RWPE2 (cell line): ENCODE measurements around the gene DMRTC2.

Source experiments
- ATAC-seq: fragments of 200-7000 bp; cut with Tn5 transposase; 3 replicates; pipeline ENCODE4 v1.9.1; 2021; ENCODE audit warnings: low read depth
- DNase-seq: peaks from one replicate; pipeline ENCODE4 v3.0.0-alpha.2; 2020; ENCODE audit warnings: low spot score
- H3K27ac ChIP-seq: fragments of 450-650 bp; 2 replicates; pipeline ENCODE4 v1.5.1; 2017; ENCODE audit warnings: mild to moderate bottlenecking; ENCODE audit not compliant: poor library complexity, severe bottlenecking
- H3K27me3 ChIP-seq: fragments of 250-450 bp; sonication (Bioruptor Pico); 2 replicates; pipeline ENCODE4 v1.5.1; 2021; ENCODE audit warnings: mild to moderate bottlenecking, moderate library complexity; ENCODE audit not compliant: insufficient read depth, poor library complexity, severe bottlenecking
- H3K36me3 ChIP-seq: fragments of 250-450 bp; sonication (Bioruptor Pico); 2 replicates; pipeline ENCODE4 v1.5.1; 2020; ENCODE audit warnings: low read depth, mild to moderate bottlenecking, moderate library complexity
- H3K4me1 ChIP-seq: fragments of 250-450 bp; sonication (Bioruptor Pico); 2 replicates; pipeline ENCODE4 v1.5.1; 2021; ENCODE audit warnings: mild to moderate bottlenecking, moderate library complexity; ENCODE audit not compliant: insufficient read depth, poor library complexity, severe bottlenecking
- H3K4me3 ChIP-seq: fragments of 250-450 bp; sonication (Bioruptor Pico); 2 replicates; pipeline ENCODE4 v1.5.1; 2021; ENCODE audit warnings: mild to moderate bottlenecking, moderate library complexity; ENCODE audit not compliant: severe bottlenecking
- H3K9me3 ChIP-seq: fragments of 250-450 bp; sonication (Bioruptor Pico); 2 replicates; pipeline ENCODE4 v1.5.1; 2021; ENCODE audit warnings: mild to moderate bottlenecking, moderate library complexity; ENCODE audit not compliant: severe bottlenecking
- TF ChIP-seq, protein P1 (sequence below): fragments of 450-650 bp; IDR thresholded peaks from one replicate; pipeline ENCODE4 v1.5.1; 2017; ENCODE audit warnings: mild to moderate bottlenecking, moderate library complexity; ENCODE audit not compliant: poor library complexity, severe bottlenecking

DMRTC2 gene

GRCh38 chr19:41876847-41877832 lies 32.3 kb downstream of the DMRTC2 start, which contains the start of gene CD79A:
Gene CD79A, plus strand, starts transcription at chr19:41877279. Its CDS starts 26 bp downstream, at chr19:41877305.
- no peaks in the 10 kb centered on the region for H3K36me3 ChIP-seq
- H3K27me3 ChIP-seq, result no peaks in the 10 kb centered on the region
- DNase-seq, result no peak
- no peaks in the 10 kb centered on the region for H3K4me1 ChIP-seq
- no peak within 1 kb of the TSS for H3K4me3 ChIP-seq
- TF ChIP-seq, protein P1, sequence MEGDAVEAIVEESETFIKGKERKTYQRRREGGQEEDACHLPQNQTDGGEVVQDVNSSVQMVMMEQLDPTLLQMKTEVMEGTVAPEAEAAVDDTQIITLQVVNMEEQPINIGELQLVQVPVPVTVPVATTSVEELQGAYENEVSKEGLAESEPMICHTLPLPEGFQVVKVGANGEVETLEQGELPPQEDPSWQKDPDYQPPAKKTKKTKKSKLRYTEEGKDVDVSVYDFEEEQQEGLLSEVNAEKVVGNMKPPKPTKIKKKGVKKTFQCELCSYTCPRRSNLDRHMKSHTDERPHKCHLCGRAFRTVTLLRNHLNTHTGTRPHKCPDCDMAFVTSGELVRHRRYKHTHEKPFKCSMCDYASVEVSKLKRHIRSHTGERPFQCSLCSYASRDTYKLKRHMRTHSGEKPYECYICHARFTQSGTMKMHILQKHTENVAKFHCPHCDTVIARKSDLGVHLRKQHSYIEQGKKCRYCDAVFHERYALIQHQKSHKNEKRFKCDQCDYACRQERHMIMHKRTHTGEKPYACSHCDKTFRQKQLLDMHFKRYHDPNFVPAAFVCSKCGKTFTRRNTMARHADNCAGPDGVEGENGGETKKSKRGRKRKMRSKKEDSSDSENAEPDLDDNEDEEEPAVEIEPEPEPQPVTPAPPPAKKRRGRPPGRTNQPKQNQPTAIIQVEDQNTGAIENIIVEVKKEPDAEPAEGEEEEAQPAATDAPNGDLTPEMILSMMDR, result no peak
- H3K9me3 ChIP-seq, result no peaks in the 10 kb centered on the region
- no peak within 1 kb of the TSS for H3K27ac ChIP-seq
- no peak for ATAC-seq

- no peaks in the 10 kb centered on the region for H3K36me3 ChIP-seq
- no peak overlapping the region for H3K4me3 ChIP-seq
- no peak for ATAC-seq
- TF ChIP-seq, protein P1, result no peak
- H3K27ac ChIP-seq, result no peak overlapping the region
- H3K27me3 ChIP-seq, result no peaks in the 10 kb centered on the region
- H3K9me3 ChIP-seq, result no peaks in the 10 kb centered on the region
- DNase-seq, result no peak
- H3K4me1 ChIP-seq, result no peaks in the 10 kb centered on the region
Observed at GRCh38 chr19:41877916-41878905, 33.4 kb downstream of the DMRTC2 start.

DNA sequence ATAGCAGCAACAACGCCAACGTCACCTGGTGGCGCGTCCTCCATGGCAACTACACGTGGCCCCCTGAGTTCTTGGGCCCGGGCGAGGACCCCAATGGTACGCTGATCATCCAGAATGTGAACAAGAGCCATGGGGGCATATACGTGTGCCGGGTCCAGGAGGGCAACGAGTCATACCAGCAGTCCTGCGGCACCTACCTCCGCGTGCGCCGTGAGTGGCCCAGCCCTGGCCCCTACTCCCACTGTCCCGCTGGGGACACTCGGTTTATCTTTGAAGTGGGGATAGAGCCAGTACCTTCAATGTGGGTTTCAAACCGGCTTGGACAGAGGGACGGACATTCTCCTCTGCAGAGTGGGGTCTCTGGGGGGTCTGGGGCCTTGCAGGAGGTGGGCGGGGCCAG lies 34.2 kb downstream of the DMRTC2 start:
- Histone ChIP-seq H3K4me1 (no peaks in the 10 kb centered on the region), H3K9me3 (no peaks in the 10 kb centered on the region), H3K4me3 (no peak overlapping the region), H3K27ac (no peak overlapping the region), H3K36me3 (no peaks in the 10 kb centered on the region), H3K27me3 (no peaks in the 10 kb centered on the region)
- TF ChIP-seq, protein P1, result no peak
- ATAC-seq, result no peak
- DNase-seq, result no peak

DNA sequence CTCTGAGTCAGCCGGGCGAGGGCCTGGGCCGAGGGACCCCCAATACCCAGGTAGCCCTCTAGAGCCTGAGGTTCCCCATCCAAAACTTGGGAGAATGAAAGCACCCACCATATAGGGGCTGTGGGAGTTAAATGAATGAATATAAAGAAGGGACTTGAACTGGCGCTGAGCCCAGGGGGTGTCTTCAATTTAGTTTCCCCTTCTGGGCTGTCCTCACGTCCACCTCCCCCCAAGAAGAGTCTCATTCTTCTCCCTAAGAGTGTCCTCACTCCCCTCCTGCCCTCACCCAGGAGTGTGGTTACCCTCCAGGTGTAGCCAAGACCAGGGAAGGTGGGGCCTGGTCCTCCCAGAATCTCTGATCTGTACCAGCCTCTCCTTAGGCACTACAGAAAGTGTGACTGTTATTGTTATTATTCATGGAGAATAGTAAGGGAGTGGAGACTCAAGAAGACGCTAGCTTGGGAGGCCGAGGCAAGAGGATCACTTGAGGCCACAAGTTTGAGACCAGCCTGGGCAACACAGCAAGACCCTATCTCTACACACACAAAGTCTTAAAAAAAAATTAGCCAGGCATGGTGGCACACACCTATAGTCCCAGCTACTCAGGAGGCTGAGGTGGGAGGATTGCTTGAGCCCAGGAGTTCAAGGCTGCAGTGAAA lies 35.0 kb downstream of the DMRTC2 start:
- no peaks in the 10 kb centered on the region for H3K9me3 ChIP-seq
- no peak overlapping the region for H3K4me3 ChIP-seq
- no peaks in the 10 kb centered on the region for H3K36me3 ChIP-seq
- no peak for DNase-seq
- H3K27ac ChIP-seq, result no peak overlapping the region
- no peak for ATAC-seq
- H3K4me1 ChIP-seq, result peaks cover 1% of the 10 kb centered on the region
- TF ChIP-seq, protein P1, result no peak
- H3K27me3 ChIP-seq, result no peaks in the 10 kb centered on the region
